GM19328 (cell line): ENCODE results near the gene MRPS23.

Experiments used
- ATAC-seq: cut with Tn5 transposase; IDR thresholded peaks from one replicate; pipeline ENCODE4 v1.9.1; 2021; ENCODE audit warnings: mild to moderate bottlenecking, moderate library complexity; ENCODE audit not compliant: unreplicated experiment

The MRPS23 gene

GRCh38 chr17:57849874-57850754 lies at the start of gene MRPS23:
Gene MRPS23, minus strand, starts transcription at chr17:57850044. Its CDS starts 34 bp downstream, at chr17:57850010.
- ATAC-seq = peak; percentile 92

DNA sequence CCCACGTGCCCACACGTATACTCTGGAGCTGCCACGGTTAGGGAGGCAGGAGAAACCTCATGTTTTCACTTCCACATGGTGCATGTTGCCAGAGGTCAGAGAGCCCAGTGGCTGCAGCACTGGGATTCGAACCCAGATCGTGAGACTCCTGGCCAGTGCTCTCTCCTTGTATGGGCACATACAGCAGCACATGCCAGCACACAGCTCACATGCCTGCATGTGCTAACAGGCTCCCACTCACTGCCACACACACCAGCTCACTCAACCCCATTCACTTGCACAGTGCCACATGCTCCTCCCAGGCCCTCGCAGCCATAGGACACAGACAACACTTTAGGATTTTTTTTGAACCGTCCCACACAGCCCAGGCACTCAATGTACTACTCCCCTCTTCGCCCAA lies 49.5 kb upstream of the MRPS23 start:
- no peak for ATAC-seq

GRCh38 chr17:57898487-57899311 lies 48.9 kb upstream of the MRPS23 start:
- no peak for ATAC-seq

- no peak for ATAC-seq
Observed at GRCh38 chr17:57895382-57896060, 45.7 kb upstream of the MRPS23 start.

DNA sequence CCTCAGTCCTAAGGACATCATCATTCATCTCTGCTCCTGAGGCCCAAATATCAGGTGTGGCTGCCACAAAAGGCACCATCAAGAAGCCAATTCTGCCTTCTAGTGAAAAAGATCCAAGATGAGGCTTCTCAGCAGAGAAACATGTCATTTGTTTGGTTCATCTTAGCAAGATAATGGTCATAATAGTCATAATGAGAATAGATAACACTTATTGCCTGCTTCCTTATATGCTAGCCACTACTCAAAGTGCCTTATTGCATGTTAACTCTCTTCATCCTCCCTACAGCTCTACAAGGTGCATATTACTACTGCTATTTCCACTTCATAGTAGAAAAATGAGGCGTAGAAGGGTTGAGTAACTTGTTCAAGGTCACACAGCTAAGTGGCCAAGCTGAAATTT lies 45.0 kb upstream of the MRPS23 start:
- no peak for ATAC-seq

DNA sequence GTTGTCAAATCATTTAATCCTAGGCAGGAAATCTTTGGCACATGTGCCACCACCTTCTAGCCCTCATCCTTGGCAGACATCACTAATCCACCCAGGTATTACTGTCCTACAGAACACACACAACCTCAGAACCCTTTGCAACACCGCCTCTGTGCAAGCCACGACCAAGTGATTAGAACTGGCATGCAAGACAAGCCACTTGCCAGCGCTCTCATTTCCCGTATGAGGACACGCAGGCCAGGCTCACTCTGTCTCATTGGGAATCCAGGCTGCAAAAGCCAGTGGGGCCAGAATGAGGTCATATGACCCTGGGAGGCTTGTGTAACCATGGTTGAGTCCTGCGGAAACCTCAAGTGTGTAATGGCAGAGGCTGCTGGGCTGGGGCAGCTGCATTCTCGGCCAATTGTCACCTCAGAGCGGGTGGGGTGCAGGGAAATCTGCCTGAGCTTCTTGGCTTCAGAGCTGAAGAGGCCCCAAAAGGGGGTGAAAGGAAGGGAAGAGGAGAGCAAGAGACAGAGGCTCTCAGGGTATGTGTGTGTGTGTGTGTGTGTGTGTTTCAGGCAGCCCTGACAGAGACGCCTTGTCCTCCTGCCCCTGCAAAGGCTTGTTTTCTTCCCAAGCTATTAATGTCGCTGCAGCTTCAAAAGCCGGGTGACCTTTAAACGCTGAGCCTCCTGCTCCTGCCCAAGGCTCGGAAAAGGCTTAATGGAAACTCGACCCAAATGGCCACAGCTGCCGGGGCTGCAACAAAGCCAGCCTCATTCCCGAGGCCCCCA lies 43.2 kb upstream of the MRPS23 start:
- ATAC-seq = no peak

- no peak for ATAC-seq
Observed at GRCh38 chr17:57892146-57892819, 42.4 kb upstream of the MRPS23 start.

GRCh38 chr17:57890857-57891232 lies 41.0 kb upstream of the MRPS23 start:
- ATAC-seq = no peak

DNA sequence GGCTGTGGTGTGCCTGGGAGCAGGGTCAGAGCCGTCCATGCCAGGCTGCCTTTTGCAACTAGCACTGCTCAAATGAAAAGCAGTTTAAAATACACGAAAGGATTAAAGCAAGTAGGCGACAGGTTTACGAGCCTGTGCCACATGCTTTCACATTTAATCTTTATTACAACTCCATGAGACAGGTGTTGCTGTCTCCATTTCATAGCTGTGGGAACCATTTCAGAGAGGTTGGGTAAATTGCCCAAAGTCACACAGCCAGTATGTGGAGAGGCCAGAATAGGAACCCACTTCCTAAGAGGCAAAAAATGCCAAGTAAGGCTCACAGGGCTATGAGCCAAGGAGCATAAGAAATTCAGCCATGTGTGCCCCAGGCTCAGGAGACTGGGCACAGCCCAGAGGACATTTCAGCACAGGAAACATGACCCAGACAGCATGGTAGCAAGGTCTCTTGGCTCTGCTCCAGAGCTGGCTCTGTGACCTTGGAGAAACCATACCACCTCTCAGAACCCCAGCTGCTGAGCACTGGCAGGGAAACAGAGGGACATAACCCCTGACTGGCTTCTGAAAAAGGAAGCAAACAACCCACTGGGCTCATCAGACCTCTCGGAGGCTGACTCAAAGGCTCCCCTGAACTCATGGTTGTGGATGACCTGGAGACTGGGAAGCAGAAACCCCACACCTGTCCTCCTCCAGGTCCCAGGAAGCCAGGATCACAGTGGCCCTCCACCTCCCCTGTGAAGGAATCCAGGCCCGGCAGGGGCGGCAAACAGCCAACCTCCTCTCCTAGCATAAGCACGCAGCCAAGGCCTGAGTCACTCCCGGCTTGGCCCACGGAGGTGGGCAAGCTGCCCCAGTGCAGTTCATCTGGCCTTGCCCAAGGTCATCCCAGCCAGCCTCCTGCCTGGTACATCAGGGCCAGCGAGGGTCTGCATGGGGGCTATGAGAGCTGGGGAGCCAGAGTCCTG lies 40.3 kb upstream of the MRPS23 start:
- ATAC-seq = no peak

DNA sequence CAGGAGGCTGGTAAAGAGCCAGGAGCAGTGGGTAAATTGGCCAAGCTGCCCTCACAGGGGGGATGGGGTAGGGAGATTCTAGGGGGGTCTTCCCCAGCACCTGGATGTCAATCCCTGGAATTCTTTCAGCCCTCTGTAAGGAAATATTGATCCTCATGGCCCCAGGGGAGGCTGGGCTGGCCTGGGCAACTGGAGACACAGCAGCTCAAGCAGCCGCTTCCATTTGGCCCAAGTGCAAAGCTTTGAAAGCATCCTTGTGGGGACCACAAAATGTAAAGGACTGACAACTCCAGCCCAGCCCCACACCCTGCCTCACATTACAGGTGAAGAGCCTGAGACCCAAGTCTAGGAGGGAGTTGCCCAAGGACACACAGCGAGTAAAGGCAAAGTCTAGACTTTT lies 39.4 kb upstream of the MRPS23 start:
- ATAC-seq = no peak

- no peak for ATAC-seq
Observed at GRCh38 chr17:57888311-57889216, 38.7 kb upstream of the MRPS23 start.

DNA sequence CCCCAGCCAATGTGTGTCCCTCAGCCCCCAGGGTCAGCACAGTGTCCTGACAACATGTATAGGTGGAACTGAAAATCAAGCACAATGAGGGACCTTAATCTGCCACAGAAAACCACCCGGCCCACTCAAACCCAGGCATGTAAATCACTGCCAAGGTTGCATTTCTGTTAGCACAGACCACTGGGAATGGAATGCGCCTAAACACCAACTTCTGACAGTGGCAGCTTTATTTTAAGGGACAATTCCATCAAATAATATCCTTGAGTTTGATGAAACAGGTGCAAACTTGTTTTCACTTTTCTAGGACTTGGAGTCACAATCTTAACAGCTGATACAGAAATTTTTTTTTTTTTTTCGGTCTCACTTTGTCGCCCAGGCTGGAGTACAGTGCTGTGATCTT lies 37.3 kb upstream of the MRPS23 start:
- no peak for ATAC-seq

- no peak for ATAC-seq
Observed at GRCh38 chr17:57886020-57886419, 36.2 kb upstream of the MRPS23 start.

DNA sequence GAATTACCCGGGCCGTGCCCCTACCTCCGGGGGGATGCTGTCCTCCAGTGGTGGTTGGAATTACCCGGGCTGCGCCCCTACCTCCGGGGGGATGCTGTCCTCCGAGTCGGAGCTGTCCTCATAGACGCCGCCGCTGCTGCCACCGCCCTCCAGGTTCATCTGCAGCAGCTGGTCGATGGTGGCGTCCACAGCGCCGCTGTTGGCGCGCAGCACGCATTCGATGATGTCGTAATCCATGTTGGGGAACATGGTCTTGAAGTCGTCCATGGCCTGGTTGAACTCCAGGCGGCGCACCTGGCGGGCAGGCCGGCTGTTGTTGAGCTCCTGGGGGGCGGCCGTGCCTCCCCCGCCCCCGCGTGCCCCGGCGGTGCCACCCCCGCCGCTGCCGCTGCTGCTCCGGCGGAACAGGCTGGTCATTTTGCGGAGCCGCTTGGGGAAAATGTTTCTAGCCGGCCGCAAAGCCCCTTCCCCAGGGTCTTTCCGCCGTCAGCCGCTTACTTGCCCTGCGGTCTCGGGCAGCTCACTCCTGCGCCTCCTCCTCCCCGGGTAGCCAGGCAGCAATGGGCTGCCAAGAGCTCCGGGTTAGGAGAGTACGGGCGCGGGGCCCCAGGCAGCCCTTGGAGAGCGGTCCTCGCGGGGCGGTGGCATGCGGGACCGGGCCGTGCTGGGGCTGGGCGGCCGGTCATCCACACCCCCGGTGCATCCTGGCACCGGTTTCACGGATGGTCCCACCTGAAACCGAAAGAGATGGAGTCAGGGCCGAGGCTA lies 35.5 kb upstream of the MRPS23 start:
- ATAC-seq = no peak

- no peak for ATAC-seq
Observed at GRCh38 chr17:57881783-57882351, 32.0 kb upstream of the MRPS23 start.

DNA sequence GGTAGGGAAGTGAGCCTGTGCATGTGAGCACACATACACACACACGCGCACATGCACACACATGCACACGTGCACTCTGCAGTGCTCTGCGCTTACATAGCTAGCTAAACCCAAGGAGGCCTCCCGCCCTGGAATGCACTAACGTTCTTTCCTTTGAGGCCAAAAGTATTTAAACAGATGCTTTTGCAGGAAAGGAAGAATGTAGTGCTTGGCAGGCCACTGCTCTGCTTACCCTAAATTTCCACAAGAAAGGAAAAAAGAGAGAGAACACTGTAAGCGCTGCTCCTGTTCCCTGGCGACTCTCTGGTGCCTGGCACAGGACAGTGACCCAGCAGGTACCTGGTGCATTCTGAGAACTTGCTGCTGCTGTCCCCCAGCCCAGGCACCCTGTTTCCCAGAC lies 31.3 kb upstream of the MRPS23 start:
- ATAC-seq = no peak

DNA sequence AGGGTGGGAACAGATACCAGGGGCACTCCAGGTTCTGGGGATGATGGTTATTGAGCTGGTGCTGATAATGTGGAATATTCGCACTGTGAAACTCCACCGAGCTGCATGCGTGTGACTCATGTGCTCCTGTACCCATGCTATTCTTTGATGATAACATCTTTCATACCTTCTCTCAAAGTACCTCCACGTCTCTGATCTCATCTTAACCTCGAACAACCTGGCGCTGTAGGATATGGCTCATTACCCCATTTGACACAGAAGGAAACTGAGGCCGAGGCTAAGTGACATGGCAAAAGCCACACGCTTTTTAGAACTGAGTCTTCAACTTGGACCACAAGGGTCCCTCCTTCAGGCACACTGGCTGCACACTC lies 30.2 kb upstream of the MRPS23 start:
- no peak for ATAC-seq
